GM12875 (cell line): ENCODE results near the gene BEND3.
"Not testable (repeated sequence)": the region's sequence is repeated elsewhere in the genome, so short reads cannot be mapped to it uniquely, and the experiment has no call there.

Experiments used
- H3K4me3 ChIP-seq: one replicate; pipeline ENCODE4 v1.5.1; 2011; ENCODE audit warnings: low read depth, low read length, control low read depth
- CTCF ChIP-seq: IDR thresholded peaks from 2 replicates; pipeline ENCODE4 v1.5.1; 2011; ENCODE audit warnings: low read depth, mild to moderate bottlenecking, control low read depth, inconsistent platforms, low read length, moderate library complexity, borderline replicate concordance; ENCODE audit not compliant: insufficient read depth

The BEND3 gene

DNA sequence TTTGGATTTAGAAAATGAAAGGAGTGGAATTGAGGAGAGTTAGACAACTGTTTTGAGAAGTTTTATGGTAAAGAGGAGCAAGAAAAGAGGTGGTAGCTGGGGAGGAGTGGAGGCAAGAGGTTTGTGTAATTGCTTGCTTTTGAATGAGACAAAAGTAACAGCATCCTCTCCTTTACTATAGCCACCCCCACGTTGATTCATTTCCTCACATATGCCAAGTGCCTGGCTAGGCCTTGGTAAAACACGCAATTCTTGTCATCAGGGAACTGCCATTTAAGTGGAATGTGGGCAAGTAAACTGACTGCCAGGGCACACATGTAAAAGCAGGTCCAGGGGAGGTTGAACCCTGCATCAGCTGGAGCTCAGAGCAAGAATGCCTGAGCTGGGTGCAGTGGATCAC lies 83.3 kb downstream of the BEND3 start:
- no peak for TF ChIP-seq CTCF
- no peak overlapping the region for H3K4me3 ChIP-seq

DNA sequence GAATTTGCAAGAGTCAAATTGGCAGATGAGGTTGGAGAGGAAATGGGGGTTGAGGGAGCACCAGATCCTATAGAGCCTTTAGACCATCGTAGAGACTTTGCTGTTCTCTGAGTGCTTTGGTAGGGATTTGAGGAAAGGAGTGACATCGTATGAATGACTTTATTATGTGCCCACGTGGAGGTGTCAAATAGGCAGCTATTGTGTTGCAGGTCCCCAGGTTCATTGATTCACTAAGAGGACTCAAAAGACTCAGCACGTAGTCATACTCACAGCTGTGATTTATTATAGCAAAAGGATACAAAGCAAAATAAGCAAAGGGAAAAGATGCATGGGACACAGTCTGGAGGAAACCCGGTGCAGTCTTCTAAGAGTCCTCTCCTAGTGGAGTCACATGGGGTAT lies 85.2 kb downstream of the BEND3 start:
- no peak overlapping the region for H3K4me3 ChIP-seq
- no peak for TF ChIP-seq CTCF

GRCh38 chr6:107026965-107027364 lies 88.3 kb downstream of the BEND3 start:
- no peak for TF ChIP-seq CTCF
- H3K4me3 ChIP-seq = no peak overlapping the region

- TF ChIP-seq CTCF = no peak
- H3K4me3 ChIP-seq = no peak overlapping the region
These were observed 93.7 kb downstream of the BEND3 start for GRCh38 chr6:107021446-107022185.

GRCh38 chr6:107020239-107020638 lies 95.1 kb downstream of the BEND3 start:
- no peak for TF ChIP-seq CTCF
- no peak overlapping the region for H3K4me3 ChIP-seq

- H3K4me3 ChIP-seq = not testable (repeated sequence)
These were observed 95.7 kb downstream of the BEND3 start for GRCh38 chr6:107019628-107020027.

DNA sequence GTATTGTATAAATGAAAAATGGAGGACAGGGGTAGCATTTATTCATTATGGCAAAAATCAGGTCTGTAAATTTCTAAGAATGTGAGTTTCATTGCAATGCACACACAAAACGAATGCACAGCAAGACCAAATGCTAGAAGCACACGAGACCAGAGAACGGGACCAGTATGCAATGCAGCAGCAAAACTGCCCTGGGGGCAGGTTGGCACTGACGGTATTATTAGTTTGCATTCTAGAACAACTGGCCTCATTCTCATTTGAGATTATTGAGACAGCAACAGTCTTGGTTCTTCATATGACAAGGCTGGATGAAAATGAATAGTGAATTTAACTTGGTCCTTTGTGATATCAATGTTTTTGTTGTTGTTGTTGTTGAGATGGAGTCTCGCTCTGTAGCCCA lies 96.3 kb downstream of the BEND3 start:
- H3K4me3 ChIP-seq = no peak overlapping the region
- no peak for TF ChIP-seq CTCF
